Right lobe of liver (tissue), 4 donors: ENCODE data around the gene GNAI3.

Experiments
- CTCF ChIP-seq, 4 donors: fragments of 200-600 bp in 3 of 4; fragments of 450-650 bp in 1 of 4; IDR thresholded peaks; one replicate each; pipeline versions ENCODE4 v1.5.1 to v1.8.0; 2016 to 2022; ENCODE audit warnings: antibody characterized with exemption in 4 of 4, mild to moderate bottlenecking in 2 of 4
- POLR2A ChIP-seq: fragments of 450-650 bp; IDR thresholded peaks from one replicate; pipeline ENCODE4 v1.6.1; 2017; ENCODE audit warnings: antibody characterized with exemption, mild to moderate bottlenecking
- donor health status: DM: no; HTN: no; CAD: no.
- donor health status: DM: no; HTN: no; CAD: no.
- donor health status: DM: no; HTN: yes; CAD: no.

- TF ChIP-seq CTCF (IDR thresholded peaks at IDR 0.05) = no peak
- TF ChIP-seq POLR2A = no peak
These were observed 102.2 kb downstream of the GNAI3 start for GRCh38 chr1:109650609-109651008.
